OCI-LY1 (cell line): ENCODE measurements around the gene NXNL1.
"Not testable (repeated sequence)": the region's sequence is repeated elsewhere in the genome, so short reads cannot be mapped to it uniquely, and the experiment has no call there.

ENCODE experiments used
- H2AFZ ChIP-seq: fragments of 200-600 bp; sonication (generic), shearing (Covaris generic); 2 replicates; pipeline ENCODE4 v1.6.0; 2014; ENCODE audit warnings: antibody characterized with exemption, mild to moderate bottlenecking, low read length
- H3F3A ChIP-seq: fragments of 200-600 bp; sonication (generic), shearing (Covaris generic); 2 replicates; pipeline ENCODE4 v1.6.0; 2014; ENCODE audit warnings: mild to moderate bottlenecking, antibody characterized with exemption, low read length, moderate library complexity; ENCODE audit not compliant: insufficient read depth
- H3K27ac ChIP-seq: fragments of 200-600 bp; sonication (generic); 2 replicates; pipeline ENCODE4 v1.5.1; 2014; ENCODE audit warnings: low read length, mixed run types, mild to moderate bottlenecking, low read depth; ENCODE audit not compliant: poor library complexity, severe bottlenecking
- H3K27me3 ChIP-seq: fragments of 200-600 bp; sonication (generic); 2 replicates; pipeline ENCODE4 v1.6.0; 2014; ENCODE audit warnings: antibody characterized with exemption, mild to moderate bottlenecking, low read length, moderate library complexity; ENCODE audit not compliant: insufficient read depth
- H3K36me3 ChIP-seq: fragments of 200-600 bp; sonication (generic); 2 replicates; pipeline ENCODE4 v1.6.1; 2014; ENCODE audit warnings: mild to moderate bottlenecking, antibody characterized with exemption, low read length, moderate library complexity, mixed read lengths; ENCODE audit not compliant: insufficient read depth
- H3K4me1 ChIP-seq: fragments of 200-600 bp; sonication (generic); 2 replicates; pipeline ENCODE4 v1.5.1; 2014; ENCODE audit warnings: mild to moderate bottlenecking, low read length, moderate library complexity; ENCODE audit not compliant: insufficient read depth, severe bottlenecking
- H3K4me2 ChIP-seq: fragments of 200-600 bp; sonication (generic), shearing (Covaris generic); 2 replicates; pipeline ENCODE4 v1.6.1; 2014; ENCODE audit warnings: low read length
- H3K4me3 ChIP-seq: fragments of 200-600 bp; sonication (generic); 2 replicates; pipeline ENCODE4 v1.5.1; 2014; ENCODE audit warnings: low read length, low read depth, mild to moderate bottlenecking, mixed read lengths; ENCODE audit not compliant: poor library complexity, severe bottlenecking
- H3K79me2 ChIP-seq: fragments of 200-600 bp; shearing (Covaris generic); 2 replicates; pipeline ENCODE4 v1.6.1; 2016; ENCODE audit warnings: mixed run types, low read length, mixed read lengths; ENCODE audit not compliant: insufficient read depth
- H3K9ac ChIP-seq: fragments of 200-600 bp; sonication (generic), shearing (Covaris generic); 2 replicates; pipeline ENCODE4 v1.6.1; 2014; ENCODE audit warnings: mild to moderate bottlenecking, low read length, mixed read lengths
- H3K9me2 ChIP-seq: fragments of 200-600 bp; sonication (generic), shearing (Covaris generic); 2 replicates; pipeline ENCODE4 v1.6.1; 2014; ENCODE audit warnings: low read depth, mild to moderate bottlenecking, low read length, mixed read lengths
- H3K9me3 ChIP-seq: fragments of 200-600 bp; shearing (Covaris generic); 2 replicates; pipeline ENCODE4 v1.6.1; 2014; ENCODE audit warnings: low read length, mixed read lengths
- H4K20me1 ChIP-seq: fragments of 200-600 bp; sonication (generic), shearing (Covaris generic); 2 replicates; pipeline ENCODE4 v1.6.0; 2016; ENCODE audit warnings: mild to moderate bottlenecking, low read length; ENCODE audit not compliant: insufficient read depth
- EZH2 ChIP-seq: fragments of 200-600 bp; sonication (generic), shearing (Covaris generic); IDR thresholded peaks from 2 replicates; pipeline ENCODE4 v1.8.0; 2017; ENCODE audit warnings: borderline replicate concordance, mixed run types, mild to moderate bottlenecking, antibody characterized with exemption, low read length, moderate library complexity, mixed read lengths
- TF ChIP-seq, protein P1 (sequence below): fragments of 200-600 bp; sonication (generic), shearing (Covaris generic); IDR thresholded peaks from 2 replicates; pipeline ENCODE4 v1.5.1; 2017; ENCODE audit warnings: mild to moderate bottlenecking, antibody characterized with exemption, low read length, moderate library complexity, mixed read lengths

NXNL1 gene

DNA sequence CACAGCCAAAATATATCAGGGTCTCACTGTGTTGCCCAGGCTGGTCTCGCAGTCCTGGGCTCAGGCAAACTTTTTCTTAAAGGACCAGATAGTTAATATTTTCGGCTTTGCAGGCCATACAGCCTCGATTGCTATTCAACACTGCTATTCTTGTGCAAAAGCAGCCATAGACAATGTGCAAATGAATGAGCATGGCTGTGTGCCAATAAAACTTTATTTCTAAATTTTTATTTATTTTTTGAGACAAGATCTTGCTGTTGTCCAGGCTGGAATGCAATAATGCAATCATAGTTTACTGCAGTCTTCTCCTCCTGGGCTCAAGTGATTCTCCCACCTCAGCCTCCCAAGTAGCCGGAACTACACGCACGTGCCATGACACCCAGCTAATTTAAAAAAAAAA lies 42.5 kb upstream of the NXNL1 start:
- H3K27ac ChIP-seq, result no peak overlapping the region
- H3K9ac ChIP-seq, result no peak overlapping the region
- no peaks in the 10 kb centered on the region for H3K4me1 ChIP-seq
- no peaks in the 10 kb centered on the region for H3K27me3 ChIP-seq
- no peak overlapping the region for H3K4me2 ChIP-seq
- H4K20me1 ChIP-seq, result no peaks in the 10 kb centered on the region
- H3F3A ChIP-seq, result no peaks in the 10 kb centered on the region
- no peak for TF ChIP-seq EZH2
- TF ChIP-seq, protein P1, sequence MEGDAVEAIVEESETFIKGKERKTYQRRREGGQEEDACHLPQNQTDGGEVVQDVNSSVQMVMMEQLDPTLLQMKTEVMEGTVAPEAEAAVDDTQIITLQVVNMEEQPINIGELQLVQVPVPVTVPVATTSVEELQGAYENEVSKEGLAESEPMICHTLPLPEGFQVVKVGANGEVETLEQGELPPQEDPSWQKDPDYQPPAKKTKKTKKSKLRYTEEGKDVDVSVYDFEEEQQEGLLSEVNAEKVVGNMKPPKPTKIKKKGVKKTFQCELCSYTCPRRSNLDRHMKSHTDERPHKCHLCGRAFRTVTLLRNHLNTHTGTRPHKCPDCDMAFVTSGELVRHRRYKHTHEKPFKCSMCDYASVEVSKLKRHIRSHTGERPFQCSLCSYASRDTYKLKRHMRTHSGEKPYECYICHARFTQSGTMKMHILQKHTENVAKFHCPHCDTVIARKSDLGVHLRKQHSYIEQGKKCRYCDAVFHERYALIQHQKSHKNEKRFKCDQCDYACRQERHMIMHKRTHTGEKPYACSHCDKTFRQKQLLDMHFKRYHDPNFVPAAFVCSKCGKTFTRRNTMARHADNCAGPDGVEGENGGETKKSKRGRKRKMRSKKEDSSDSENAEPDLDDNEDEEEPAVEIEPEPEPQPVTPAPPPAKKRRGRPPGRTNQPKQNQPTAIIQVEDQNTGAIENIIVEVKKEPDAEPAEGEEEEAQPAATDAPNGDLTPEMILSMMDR, result no peak
- no peak overlapping the region for H3K4me3 ChIP-seq
- H3K36me3 ChIP-seq, result no peaks in the 10 kb centered on the region; the same call in 1 of the 2 replicates
- no peaks in the 10 kb centered on the region for H3K79me2 ChIP-seq
- no peaks in the 10 kb centered on the region for H3K9me2 ChIP-seq
- no peak overlapping the region for H2AFZ ChIP-seq
- H3K9me3 ChIP-seq, result 0 out of 2 replicates have a peak, but pooled peaks cover 3% of the 10 kb centered on the region

DNA sequence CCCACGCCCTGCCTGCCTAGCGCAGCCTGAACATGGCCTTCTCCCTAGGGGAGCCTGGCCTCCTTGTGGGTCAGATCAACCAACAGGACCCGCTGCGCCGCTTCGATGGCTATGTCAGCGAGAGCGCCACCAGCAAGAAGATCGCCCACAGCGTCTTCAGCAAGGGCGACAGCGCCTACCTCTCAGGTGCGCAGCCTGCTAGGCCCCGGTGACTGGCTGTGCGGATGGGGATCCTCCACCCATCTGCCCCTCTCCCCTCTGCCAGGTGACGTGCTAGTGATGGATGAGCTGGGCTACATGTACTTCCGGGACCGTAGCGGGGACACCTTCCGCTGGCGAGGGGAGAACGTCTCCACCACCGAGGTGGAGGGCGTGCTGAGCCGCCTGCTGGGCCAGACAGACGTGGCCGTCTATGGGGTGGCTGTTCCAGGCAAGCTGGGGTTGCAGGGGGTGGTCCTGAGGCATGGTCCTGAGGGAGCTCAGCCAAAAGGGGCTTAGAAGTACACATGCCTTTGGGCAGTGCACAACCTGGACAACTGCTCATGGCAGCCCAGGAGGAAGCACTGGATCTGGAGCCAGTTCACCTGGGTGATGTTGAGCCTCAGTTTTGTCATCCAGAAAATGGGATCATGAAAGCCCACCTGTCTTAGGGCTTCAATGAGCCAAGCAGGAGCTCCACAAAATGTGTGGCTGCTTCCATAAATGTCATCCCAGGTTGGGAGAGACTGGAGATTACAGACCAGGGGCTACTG lies 39.9 kb upstream of the NXNL1 start:
- Histone ChIP-seq H3K4me3 (no peak overlapping the region), H2AFZ (no peak overlapping the region), H3K27ac (no peak overlapping the region), H3K9me2 (no peaks in the 10 kb centered on the region), H4K20me1 (no peaks in the 10 kb centered on the region), H3K27me3 (peaks cover 3% of the 10 kb centered on the region; the same call in 1 of the 2 replicates), H3K9ac (no peak overlapping the region), H3K79me2 (no peaks in the 10 kb centered on the region), H3K4me2 (no peak overlapping the region), H3F3A (no peaks in the 10 kb centered on the region), H3K4me1 (no peaks in the 10 kb centered on the region), H3K9me3 (no peaks in the 10 kb centered on the region), H3K36me3 (no peaks in the 10 kb centered on the region)
- TF ChIP-seq, protein P1, result no peak
- no peak for TF ChIP-seq EZH2

DNA sequence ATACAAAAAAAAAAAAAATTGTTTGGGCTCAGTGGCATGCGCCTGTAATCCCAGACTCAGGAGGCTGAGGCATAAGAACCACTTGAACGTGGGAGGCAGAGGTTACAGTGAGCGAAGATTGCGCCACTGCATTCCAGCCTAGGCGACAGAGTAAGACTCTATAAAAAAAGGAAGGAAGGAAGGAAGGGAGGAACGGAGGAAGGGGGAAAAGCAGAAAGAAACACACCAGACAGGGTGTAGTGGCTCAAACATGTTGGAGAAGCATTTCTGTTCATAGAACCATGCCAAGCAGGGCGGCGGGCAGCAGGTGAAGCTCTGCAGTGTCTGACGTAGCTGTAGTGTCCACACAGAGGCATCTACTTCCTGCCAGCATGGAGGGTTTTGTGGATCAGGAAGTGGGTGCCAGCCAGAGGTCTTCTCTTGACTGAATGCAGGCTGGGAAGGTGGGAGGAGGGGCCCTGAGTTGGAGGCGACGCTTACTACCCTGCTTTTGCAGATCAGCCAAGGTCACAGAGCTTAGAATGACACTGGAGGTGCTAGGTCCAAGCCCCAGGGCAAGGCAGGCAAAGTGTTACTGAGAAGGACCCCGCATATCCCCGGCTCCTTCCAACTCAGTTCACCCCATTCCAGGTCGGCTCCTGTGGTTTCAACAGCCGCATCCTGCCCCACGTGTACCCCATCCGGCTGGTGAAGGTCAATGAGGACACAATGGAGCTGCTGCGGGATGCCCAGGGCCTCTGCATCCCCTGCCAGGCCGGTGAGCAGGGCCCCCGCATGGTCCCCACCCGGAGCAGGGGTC lies 39.1 kb upstream of the NXNL1 start:
- Histone ChIP-seq H3K9me2 (no peaks in the 10 kb centered on the region), H3K79me2 (no peaks in the 10 kb centered on the region), H3K4me1 (no peaks in the 10 kb centered on the region), H3F3A (no peaks in the 10 kb centered on the region), H4K20me1 (no peaks in the 10 kb centered on the region), H3K27me3 (peaks cover 5% of the 10 kb centered on the region; the same call in 1 of the 2 replicates), H3K4me3 (no peak overlapping the region), H3K4me2 (no peak overlapping the region), H3K27ac (no peak overlapping the region), H3K9me3 (no peaks in the 10 kb centered on the region), H3K36me3 (no peaks in the 10 kb centered on the region), H3K9ac (no peak overlapping the region), H2AFZ (no peak overlapping the region)
- TF ChIP-seq, protein P1, result no peak
- TF ChIP-seq EZH2, result no peak

DNA sequence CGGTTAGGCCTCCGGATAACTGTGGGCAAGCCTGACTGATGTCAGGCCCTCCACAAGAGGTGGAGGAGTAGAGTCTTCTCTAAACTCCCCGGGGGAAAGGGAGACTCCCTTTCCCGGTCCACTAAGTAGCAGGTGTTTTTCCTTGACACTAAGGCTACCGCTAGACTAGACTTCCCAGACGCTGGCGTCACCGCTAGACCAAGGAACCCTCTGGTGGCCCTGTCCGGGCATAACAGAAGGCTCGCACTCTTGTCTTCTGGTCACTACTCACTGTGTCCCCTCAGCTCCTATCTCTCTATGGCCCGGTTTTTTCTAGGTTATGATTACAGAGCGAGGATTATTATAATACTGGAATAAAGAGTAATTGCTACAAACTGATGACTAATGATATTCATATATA lies 38.3 kb upstream of the NXNL1 start:
- not testable (repeated sequence) for H3K4me1 ChIP-seq, H3K9me2 ChIP-seq, H3F3A ChIP-seq, H3K27ac ChIP-seq, H3K4me2 ChIP-seq, H3K4me3 ChIP-seq, H3K9ac ChIP-seq, H2AFZ ChIP-seq, H3K79me2 ChIP-seq, H3K36me3 ChIP-seq, H3K27me3 ChIP-seq, H3K9me3 ChIP-seq, H4K20me1 ChIP-seq
